Heart left ventricle (tissue), 13 donors: Measurements from ENCODE around the gene ASIC1.

Experiments used
- POLR2A ChIP-seq, 2 donors: fragments of 450-650 bp; IDR thresholded peaks; one replicate each; pipeline ENCODE4 v1.6.1; 2017; ENCODE audit warnings: antibody characterized with exemption in 2 of 2, mild to moderate bottlenecking in 2 of 2, moderate library complexity in 2 of 2
- TF ChIP-seq, protein P1 (sequence below), 12 donors: fragments of 200-600 bp; sonication (generic) in 4 of 12; IDR thresholded peaks; one replicate each; pipeline versions ENCODE4 v1.5.0 to v1.8.0; 2018 to 2022; ENCODE audit warnings: antibody characterized with exemption in 12 of 12, mild to moderate bottlenecking in 5 of 12
- donor health status: ischemic (EF 13 %, LVEDD 7.1; RV severe dilation, severe dysfunction).
- donor health status: DM: no; HTN: yes; CAD: no.
- donor health status: DM: no; HTN: no; CAD: no.
- donor health status: ischemic (EF 25% LVEDD 6.9; RV normal size, moderate dysfunction).
- donor health status: ischemic (EF 25% LVEDD 5.7; RV mildly dilated, moderate dysfunction).
- donor health status: ischemic (EF 35%, LVEDD 5.7; RV mildly dilated, moderate dysfunction).
- donor health status: nonischemic (EF 11% LVEDD 7.7; RV severe dilation, severe dysfunction).
- donor health status: DM: yes; HTN: yes; CAD: no.
- donor health status: PGD.
- donor health status: ischemic (EF 29% LVEDD 5.4; RV normal size, mild dysfunction).
- donor health status: nonischemic (EF 23%, LVEDD 6.1; RV moderate dilation, normal function).

DNA sequence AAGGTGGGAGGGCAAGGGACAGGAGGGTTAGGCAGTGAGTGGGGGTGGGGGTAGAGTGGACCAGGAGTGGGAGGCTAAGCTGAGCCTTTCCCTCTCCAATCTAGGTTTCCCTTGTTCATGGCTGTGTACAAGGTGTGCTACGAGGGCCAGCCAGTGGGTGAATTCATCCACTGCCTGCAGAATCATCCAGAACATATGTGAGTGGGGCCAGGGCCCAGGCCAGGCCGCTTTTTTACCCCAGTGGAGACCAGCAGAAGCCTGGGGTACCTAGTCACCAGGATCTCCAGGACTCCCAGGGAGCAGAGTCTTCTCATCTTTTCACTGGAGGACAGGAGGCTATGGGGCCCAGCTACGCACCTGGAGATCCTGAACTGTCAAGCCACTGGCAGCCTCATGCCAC lies 51.9 kb downstream of the ASIC1 start:
- TF ChIP-seq, protein P1, sequence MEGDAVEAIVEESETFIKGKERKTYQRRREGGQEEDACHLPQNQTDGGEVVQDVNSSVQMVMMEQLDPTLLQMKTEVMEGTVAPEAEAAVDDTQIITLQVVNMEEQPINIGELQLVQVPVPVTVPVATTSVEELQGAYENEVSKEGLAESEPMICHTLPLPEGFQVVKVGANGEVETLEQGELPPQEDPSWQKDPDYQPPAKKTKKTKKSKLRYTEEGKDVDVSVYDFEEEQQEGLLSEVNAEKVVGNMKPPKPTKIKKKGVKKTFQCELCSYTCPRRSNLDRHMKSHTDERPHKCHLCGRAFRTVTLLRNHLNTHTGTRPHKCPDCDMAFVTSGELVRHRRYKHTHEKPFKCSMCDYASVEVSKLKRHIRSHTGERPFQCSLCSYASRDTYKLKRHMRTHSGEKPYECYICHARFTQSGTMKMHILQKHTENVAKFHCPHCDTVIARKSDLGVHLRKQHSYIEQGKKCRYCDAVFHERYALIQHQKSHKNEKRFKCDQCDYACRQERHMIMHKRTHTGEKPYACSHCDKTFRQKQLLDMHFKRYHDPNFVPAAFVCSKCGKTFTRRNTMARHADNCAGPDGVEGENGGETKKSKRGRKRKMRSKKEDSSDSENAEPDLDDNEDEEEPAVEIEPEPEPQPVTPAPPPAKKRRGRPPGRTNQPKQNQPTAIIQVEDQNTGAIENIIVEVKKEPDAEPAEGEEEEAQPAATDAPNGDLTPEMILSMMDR (IDR thresholded peaks at IDR 0.05), result no peak
- no peak for TF ChIP-seq POLR2A (IDR thresholded peaks at IDR 0.05)
